SH-SY5Y (cell line): ENCODE measurements around the gene RNF32.

Experiments used
- GATA2 ChIP-seq: IDR thresholded peaks from 2 replicates; pipeline ENCODE4 v1.6.1; 2011; ENCODE audit warnings: mild to moderate bottlenecking, low read depth, low read length
- GATA3 ChIP-seq: IDR thresholded peaks from 2 replicates; pipeline ENCODE4 v1.6.1; 2011; ENCODE audit warnings: low read depth, mild to moderate bottlenecking, low read length, moderate library complexity

GRCh38 chr7:156618078-156618779 is 22.3 kb upstream of the RNF32 start:
- no peak for TF ChIP-seq GATA2
- TF ChIP-seq GATA3, result no peak
